Endothelial cell of umbilical vein (primary cell): ENCODE results near the gene CYBA. TPM values are rescaled to one million over a fixed set of nuclear protein-coding genes. Genes with fewer than 3 reads are reported as not detected.

ENCODE experiments used
- BruUV-seq: library from RNA; stranded (reverse); fragments of 400-500 nt; replicated peaks from 2 replicates; lab custom pipeline; 2021; lab: Mats Ljungman, UMichigan
- CTCF ChIA-PET: fragments of 300-600, 350-600 bp; sonication (Branson Sonifier 250); formaldehyde crosslinking; loops from one replicate; lab custom pipeline; 2021; ENCODE audit warnings: antibody characterized with exemption, inconsistent platforms; lab: Charles Lee
- POLR2A ChIA-PET: fragments of 300-600, 350-600 bp; sonication (Branson Sonifier 250); formaldehyde crosslinking; loops from one replicate; lab custom pipeline; 2021; ENCODE audit warnings: antibody characterized with exemption, inconsistent platforms; lab: Charles Lee
- DNase-seq: peaks from one replicate; pipeline ENCODE4 v3.0.0-alpha.2; 2011; ENCODE audit warnings: low read depth, low spot score
- FAIRE-seq: peaks from 2 replicates; lab custom pipeline; 2011; peaks lifted over from hg19 to GRCh38; lab: Jason Lieb, UNC
- H2AFZ ChIP-seq: 2 replicates; pipeline ENCODE4 v1.6.0; 2012; ENCODE audit warnings: low read depth, low read length, control low read depth, inconsistent platforms
- H3K27ac ChIP-seq: 2 replicates; pipeline ENCODE4 v1.5.1; 2011; ENCODE audit warnings: low read depth, mild to moderate bottlenecking, control low read depth, low read length, moderate library complexity; ENCODE audit not compliant: insufficient read depth
- H3K27me3 ChIP-seq, 2 experiments: 2 replicates each; pipeline versions ENCODE4 v1.6.0 to v1.6.1; 2011; ENCODE audit warnings: low read length in 2 of 2, mixed read lengths in 1 of 2; ENCODE audit not compliant: control insufficient read depth in 2 of 2, insufficient read depth in 2 of 2
- H3K36me3 ChIP-seq, 2 experiments: 2 replicates in 1 of 2; 3 replicates in 1 of 2; pipeline ENCODE4 v1.5.1; 2011; ENCODE audit warnings: low read length in 2 of 2, mild to moderate bottlenecking in 1 of 2, moderate library complexity in 1 of 2; ENCODE audit not compliant: control insufficient read depth in 2 of 2, insufficient read depth in 2 of 2; ENCODE audit errors: extremely low read depth in 1 of 2
- H3K4me1 ChIP-seq: 3 replicates; pipeline ENCODE4 v1.5.1; 2011; ENCODE audit warnings: mild to moderate bottlenecking, low read length; ENCODE audit not compliant: control insufficient read depth, insufficient read depth; ENCODE audit errors: extremely low read depth
- H3K4me2 ChIP-seq: 2 replicates; pipeline ENCODE4 v1.6.1; 2011; ENCODE audit warnings: low read length, control low read depth, mixed read lengths; ENCODE audit not compliant: insufficient read depth
- H3K4me3 ChIP-seq, 3 experiments: fragments of 200-600 bp in 1 of 3; sonication (generic), shearing (Covaris generic) in 1 of 3; replicated peaks in 1 of 3; 2 replicates each; pipeline ENCODE4 v1.5.1; 2011 to 2016; ENCODE audit warnings: control low read depth in 3 of 3, low read length in 3 of 3, mild to moderate bottlenecking in 2 of 3, inconsistent platforms in 1 of 3, low read depth in 1 of 3, moderate library complexity in 1 of 3; ENCODE audit not compliant: insufficient read depth in 1 of 3
- H3K79me2 ChIP-seq: 2 replicates; pipeline ENCODE4 v1.6.0; 2012; ENCODE audit warnings: low read length, inconsistent platforms; ENCODE audit not compliant: control insufficient read depth, insufficient read depth
- H3K9ac ChIP-seq: replicated peaks from 2 replicates; pipeline ENCODE3; 2011; ENCODE audit warnings: low read length, control low read depth; ENCODE audit not compliant: insufficient read depth; ENCODE audit errors: extremely low read depth
- H3K9me1 ChIP-seq: replicated peaks from 3 replicates; pipeline ENCODE4 v1.6.0; 2011; ENCODE audit warnings: mild to moderate bottlenecking, low read length; ENCODE audit not compliant: control insufficient read depth, insufficient read depth; ENCODE audit errors: extremely low read depth
- H3K9me3 ChIP-seq: replicated peaks from 2 replicates; pipeline ENCODE4 v1.5.1; 2012; ENCODE audit warnings: low read length, inconsistent platforms; ENCODE audit not compliant: control insufficient read depth, insufficient read depth
- H4K20me1 ChIP-seq: replicated peaks from 2 replicates; pipeline ENCODE3; 2011; ENCODE audit warnings: mild to moderate bottlenecking, low read length; ENCODE audit not compliant: control insufficient read depth, insufficient read depth; ENCODE audit errors: extremely low read depth
- EZH2 ChIP-seq: IDR thresholded peaks from 2 replicates; pipeline ENCODE4 v1.6.1; 2012; ENCODE audit warnings: borderline replicate concordance, low read depth, mild to moderate bottlenecking, moderate library complexity, low read length, inconsistent platforms; ENCODE audit not compliant: severe bottlenecking
- FOS ChIP-seq: IDR thresholded peaks from 2 replicates; pipeline ENCODE4 v1.6.1; 2011; ENCODE audit warnings: mild to moderate bottlenecking, low read length, moderate library complexity, borderline replicate concordance; ENCODE audit not compliant: insufficient read depth
- GATA2 ChIP-seq: IDR thresholded peaks from 2 replicates; pipeline ENCODE4 v1.7.0; 2011; ENCODE audit warnings: low read depth, mild to moderate bottlenecking, moderate library complexity, mixed read lengths, low read length; ENCODE audit not compliant: insufficient read length, insufficient read depth
- JUN ChIP-seq: IDR thresholded peaks from 2 replicates; pipeline ENCODE4 v1.6.1; 2011; ENCODE audit warnings: borderline replicate concordance, low read depth; ENCODE audit not compliant: insufficient read length, insufficient read depth
- MYC ChIP-seq: IDR thresholded peaks from one replicate; pipeline ENCODE4 v1.6.1; 2011; ENCODE audit warnings: mild to moderate bottlenecking, low read depth, low read length
- POLR2A ChIP-seq: IDR thresholded peaks from 2 replicates; pipeline ENCODE4 v1.6.1; 2012; ENCODE audit warnings: low read depth, mild to moderate bottlenecking, control low read depth, low read length
- POLR2AphosphoS5 ChIP-seq: IDR thresholded peaks from 2 replicates; pipeline ENCODE4 v1.6.1; 2012; ENCODE audit warnings: low read depth, mild to moderate bottlenecking, control low read depth, low read length, moderate library complexity; ENCODE audit not compliant: insufficient read depth
- dilution Hi-C: fragments of 300-500 bp; cut with MboI; formaldehyde crosslinking; loops from one replicate; pipeline ENCODE4 v1.15.0; 2019; ENCODE audit warnings: low sequenced_read_pairs; ENCODE audit not compliant: extremely low pct_ligation_motif_present
- intact Hi-C: fragments of 100-400 bp; cut with micrococcal nuclease; formaldehyde crosslinking; loops from one replicate; pipeline ENCODE4 v1.10.0; 2022
- polyA plus RNA-seq, 4 experiments: library from polyadenylated mRNA; depleted of rRNA in 3 of 4; stranded (reverse) in 3 of 4; unstranded in 1 of 4; fragments of >200 nt; gene quantifications; 2 replicates each; pipeline versions ENCODE4 v1.2.1 to v1.2.3, GENCODE V29; 2011 to 2012; ENCODE audit warnings: missing spikeins in 1 of 4
- total RNA-seq: library from RNA; stranded (reverse); gene quantifications from 2 replicates; pipeline ENCODE4 v1.2.3, GENCODE V29; 2021
- TF ChIP-seq, protein P1 (sequence below): IDR thresholded peaks from 2 replicates; pipeline ENCODE4 v1.6.1; 2011; ENCODE audit not compliant: insufficient read depth, insufficient read length
- TF ChIP-seq, protein P2 (sequence below), 2 donors: IDR thresholded peaks; 1 replicate in 1 of 2; 2 replicates in 1 of 2; pipeline ENCODE4 v1.5.1; 2011; ENCODE audit warnings: low read length in 2 of 2, mild to moderate bottlenecking in 2 of 2, moderate library complexity in 2 of 2, control low read depth in 1 of 2, inconsistent platforms in 1 of 2, low read depth in 1 of 2; ENCODE audit not compliant: insufficient read depth in 1 of 2; ENCODE audit errors: extremely low read depth in 1 of 2

Gene CYBA
- total and polyA plus RNA-seq, 2 donors (not counting 3 experiments of a cell fraction or from before 2014, with no cell fraction given) = 37.0 to 77.3 TPM

DNA sequence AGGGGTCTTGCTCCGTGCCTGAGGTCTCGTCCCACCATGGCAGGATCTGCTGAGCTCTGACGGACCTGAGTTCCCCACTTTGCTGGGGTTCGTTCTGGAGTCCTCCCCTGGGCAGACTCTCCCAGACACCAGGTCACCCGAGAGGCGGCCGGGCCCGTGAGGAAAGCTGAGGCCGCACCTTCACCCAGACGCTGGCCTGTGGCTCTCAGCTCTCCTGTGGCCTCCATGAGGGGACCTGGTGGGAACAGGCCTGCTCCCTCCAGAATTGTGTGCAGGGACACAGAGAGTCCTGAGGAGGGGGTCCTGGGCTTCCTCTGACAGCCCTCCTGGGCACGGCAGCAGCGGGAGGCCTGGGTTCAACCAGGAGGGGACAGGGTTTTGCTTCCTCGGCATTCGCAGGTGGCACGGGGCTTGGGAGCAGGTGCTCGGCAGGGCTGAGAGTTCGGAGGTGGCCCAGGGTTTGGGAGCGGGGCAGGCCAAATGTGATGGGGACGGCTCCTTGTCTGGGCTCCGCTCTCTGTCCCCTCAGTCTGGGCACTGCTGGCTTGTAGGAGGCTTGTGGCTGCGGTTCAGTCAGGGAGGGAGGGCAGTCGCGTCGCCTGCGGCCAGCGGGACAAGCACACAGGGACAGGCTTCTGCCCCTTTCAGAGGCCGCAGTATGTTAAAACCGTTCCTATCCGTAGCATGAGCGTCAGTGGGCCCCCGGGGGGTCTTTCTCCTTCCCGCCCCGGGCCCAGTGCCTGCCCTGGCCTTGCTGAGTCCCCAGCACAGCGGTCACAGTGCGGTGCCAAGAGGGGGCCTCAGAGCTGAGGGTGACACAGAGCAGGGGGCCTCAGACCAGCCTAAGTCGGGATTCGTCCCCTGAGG, 43.6 kb upstream of the CYBA start:
- TF ChIP-seq POLR2AphosphoS5 = no peak
- no peak for TF ChIP-seq FOS
- no peak for TF ChIP-seq EZH2
- TF ChIP-seq POLR2A = no peak
- TF ChIP-seq, protein P1, sequence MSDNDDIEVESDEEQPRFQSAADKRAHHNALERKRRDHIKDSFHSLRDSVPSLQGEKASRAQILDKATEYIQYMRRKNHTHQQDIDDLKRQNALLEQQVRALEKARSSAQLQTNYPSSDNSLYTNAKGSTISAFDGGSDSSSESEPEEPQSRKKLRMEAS = no peak
- no peak for TF ChIP-seq GATA2
- no peak for TF ChIP-seq MYC
- TF ChIP-seq, protein P2, sequence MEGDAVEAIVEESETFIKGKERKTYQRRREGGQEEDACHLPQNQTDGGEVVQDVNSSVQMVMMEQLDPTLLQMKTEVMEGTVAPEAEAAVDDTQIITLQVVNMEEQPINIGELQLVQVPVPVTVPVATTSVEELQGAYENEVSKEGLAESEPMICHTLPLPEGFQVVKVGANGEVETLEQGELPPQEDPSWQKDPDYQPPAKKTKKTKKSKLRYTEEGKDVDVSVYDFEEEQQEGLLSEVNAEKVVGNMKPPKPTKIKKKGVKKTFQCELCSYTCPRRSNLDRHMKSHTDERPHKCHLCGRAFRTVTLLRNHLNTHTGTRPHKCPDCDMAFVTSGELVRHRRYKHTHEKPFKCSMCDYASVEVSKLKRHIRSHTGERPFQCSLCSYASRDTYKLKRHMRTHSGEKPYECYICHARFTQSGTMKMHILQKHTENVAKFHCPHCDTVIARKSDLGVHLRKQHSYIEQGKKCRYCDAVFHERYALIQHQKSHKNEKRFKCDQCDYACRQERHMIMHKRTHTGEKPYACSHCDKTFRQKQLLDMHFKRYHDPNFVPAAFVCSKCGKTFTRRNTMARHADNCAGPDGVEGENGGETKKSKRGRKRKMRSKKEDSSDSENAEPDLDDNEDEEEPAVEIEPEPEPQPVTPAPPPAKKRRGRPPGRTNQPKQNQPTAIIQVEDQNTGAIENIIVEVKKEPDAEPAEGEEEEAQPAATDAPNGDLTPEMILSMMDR (IDR thresholded peaks at IDR 0.05; ENCODE audit: extremely low read depth in 1 of 2, insufficient read depth in 1 of 2, low read depth in 1 of 2, low read length in 2 of 2) = no peak
- TF ChIP-seq JUN = no peak
- H3K9me1 ChIP-seq = no peaks in the 10 kb centered on the region
- no peaks in the 10 kb centered on the region for H3K79me2 ChIP-seq
- peaks cover 4 to 16% of the 10 kb centered on the region in 2 experiments for H3K36me3 ChIP-seq
- ChIA-PET POLR2A (no interaction called here), CTCF (no interaction called here)
- dilution Hi-C loops (no loop called here), intact Hi-C loops (no loop called here)
- BruUV-seq = no TSS peak
- no peak for FAIRE-seq
- H3K4me2 ChIP-seq = no peak overlapping the region
- no peaks in the 10 kb centered on the region for H3K27me3 ChIP-seq
- no peak for DNase-seq
- no peaks in the 10 kb centered on the region for H3K9me3 ChIP-seq
- H3K9ac ChIP-seq = no peak overlapping the region
- H4K20me1 ChIP-seq = no peaks in the 10 kb centered on the region
- H3K4me1 ChIP-seq = no peaks in the 10 kb centered on the region
- H3K4me3 ChIP-seq = no peak overlapping the region
- no peak overlapping the region for H2AFZ ChIP-seq
- no peak overlapping the region for H3K27ac ChIP-seq
